C4-2B (cell line): ENCODE measurements around the gene CA4.
"Not testable (repeated sequence)": the region's sequence is repeated elsewhere in the genome, so short reads cannot be mapped to it uniquely, and the experiment has no call there.

Source experiments
- CTCF ChIP-seq: fragments of 450-650 bp; conservative IDR thresholded peaks from 2 replicates; pipeline ENCODE4 v1.5.1; 2017; ENCODE audit warnings: mild to moderate bottlenecking
- ZFX ChIP-seq: fragments of 450-650 bp; IDR thresholded peaks from 2 replicates; pipeline ENCODE4 v1.6.1; 2017

GRCh38 chr17:60178180-60178579 lies 28.4 kb downstream of the CA4 start:
- TF ChIP-seq CTCF, ZFX: not testable (repeated sequence)
